ENCODE results near the gene PCDHA11. TPM values are rescaled to one million over a fixed set of nuclear protein-coding genes. Genes with fewer than 3 reads are reported as not detected.
"Not testable (repeated sequence)": the region's sequence is repeated elsewhere in the genome, so short reads cannot be mapped to it uniquely, and the experiment has no call there.

PCDHA11 gene
- total and polyA plus RNA-seq, 4 donors = 0.08 to 1.6 (median 0.52) TPM

- H3K27ac ChIP-seq (ENCODE audit: low read depth in 1 of 2, low read length in 1 of 2); H3K9me3 ChIP-seq (ENCODE audit: control insufficient read depth in 4 of 4, insufficient read depth in 3 of 4, low read length in 3 of 4); H3K36me3 ChIP-seq (ENCODE audit: control insufficient read depth in 4 of 4, insufficient read depth in 4 of 4, low read length in 4 of 4); H3K9ac ChIP-seq (ENCODE audit: insufficient read depth in 1 of 2, low read length in 2 of 2); H3K4me1 ChIP-seq (ENCODE audit: control insufficient read depth in 5 of 5, insufficient read depth in 5 of 5, low read length in 5 of 5); H3K4me3 ChIP-seq; H3K27me3 ChIP-seq (ENCODE audit: control insufficient read depth in 3 of 3, insufficient read depth in 3 of 3, low read length in 2 of 3); ATAC-seq (ENCODE audit: insufficient read depth, low FRiP score); DNase-seq: not testable (repeated sequence)
- 49% methylated on average over 59 of the region's 101 CpGs; no CpG with 5 or more reads in 1 of the 2 donors for WGBS, 2 donors
Measured at GRCh38 chr5:140849831-140850634, 18.7 kb upstream of the PCDHA11 start.

- Histone ChIP-seq H3K4me3 (no peak within 1 kb of the TSS), H3K4me1 (ENCODE audit: control insufficient read depth in 5 of 5, insufficient read depth in 5 of 5, low read length in 5 of 5) (no peaks in the 10 kb centered on the region), H3K9me3 (ENCODE audit: control insufficient read depth in 4 of 4, insufficient read depth in 3 of 4, low read length in 3 of 4) (peaks cover 0 to 6% (median 0%) of the 10 kb centered on the region in 4 donors), H3K27me3 (ENCODE audit: control insufficient read depth in 3 of 3, insufficient read depth in 3 of 3, low read length in 2 of 3) (no peaks in the 10 kb centered on the region), H3K27ac (ENCODE audit: low read depth in 1 of 2, low read length in 1 of 2) (no peak within 1 kb of the TSS), H3K36me3 (ENCODE audit: control insufficient read depth in 4 of 4, insufficient read depth in 4 of 4, low read length in 4 of 4) (no peaks in the 10 kb centered on the region), H3K9ac (ENCODE audit: insufficient read depth in 1 of 2, low read length in 2 of 2) (no peak within 1 kb of the TSS)
- no peak for TF ChIP-seq CTCF (IDR thresholded peaks at IDR 0.05; ENCODE audit: control extremely low read depth, extremely low read depth)
- peak in 2 of 3 donors; percentile 20 to 24 for DNase-seq
- ATAC-seq (ENCODE audit: insufficient read depth, low FRiP score) = no peak
- WGBS, 2 donors = 27% methylated on average over 37 of the region's 44 CpGs; no CpG with 5 or more reads in 1 of the 2 donors
Measured at GRCh38 chr5:140855772-140856674, 12.7 kb upstream of the PCDHA11 start, which contains the start of gene PCDHA10. Gene PCDHA10, plus strand, starts transcription at chr5:140855897. Its CDS starts 152 bp downstream, at chr5:140856049.

- Histone ChIP-seq H3K4me1 (ENCODE audit: control insufficient read depth in 5 of 5, insufficient read depth in 5 of 5, low read length in 5 of 5) (no peaks in the 10 kb centered on the region), H3K36me3 (ENCODE audit: control insufficient read depth in 4 of 4, insufficient read depth in 4 of 4, low read length in 4 of 4) (no peaks in the 10 kb centered on the region), H3K9me3 (ENCODE audit: control insufficient read depth in 4 of 4, insufficient read depth in 3 of 4, low read length in 3 of 4) (peaks cover 0 to 9% (median 4%) of the 10 kb centered on the region in 4 donors), H3K4me3 (no peak overlapping the region), H3K27ac (ENCODE audit: low read depth in 1 of 2, low read length in 1 of 2) (no peak overlapping the region), H3K9ac (ENCODE audit: insufficient read depth in 1 of 2, low read length in 2 of 2) (no peak overlapping the region), H3K27me3 (ENCODE audit: control insufficient read depth in 3 of 3, insufficient read depth in 3 of 3, low read length in 2 of 3) (no peaks in the 10 kb centered on the region)
- TF ChIP-seq CTCF (IDR thresholded peaks at IDR 0.05; ENCODE audit: control extremely low read depth, extremely low read depth) = no peak
- 58% methylated on average over 68 of the region's 94 CpGs; no CpG with 5 or more reads in 1 of the 2 donors for whole genome bisulfite sequencing, 2 donors
- ATAC-seq (ENCODE audit: insufficient read depth, low FRiP score) = no peak
- DNase-seq = no peak
Measured at GRCh38 chr5:140857177-140857986, 11.4 kb upstream of the PCDHA11 start.

Measured in lung (tissue), 12 donors.